Measurements from ENCODE around the gene CEP350.
"Not testable (repeated sequence)": the region's sequence is repeated elsewhere in the genome, so short reads cannot be mapped to it uniquely, and the experiment has no call there.

Gene CEP350

DNA sequence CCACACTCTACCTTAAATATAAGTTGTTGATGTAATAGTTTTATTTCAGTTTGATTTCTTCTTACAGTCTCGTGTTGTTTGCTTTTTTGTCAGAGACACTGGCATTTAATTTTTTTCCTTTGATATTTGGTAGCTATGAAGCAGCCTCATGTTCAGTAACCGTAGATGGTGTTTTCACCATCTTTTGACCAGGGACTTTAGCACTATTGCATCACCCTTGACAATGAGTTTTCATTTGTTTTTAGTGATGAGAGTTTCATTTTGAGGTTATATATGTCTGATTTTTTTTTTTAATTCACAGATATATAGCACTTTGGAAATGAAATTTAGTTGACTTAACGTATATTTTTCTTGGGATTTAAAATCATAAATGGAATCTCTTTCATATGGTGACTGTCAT, 36.2 kb downstream of the CEP350 start:
- no peak for DNase-seq

DNA sequence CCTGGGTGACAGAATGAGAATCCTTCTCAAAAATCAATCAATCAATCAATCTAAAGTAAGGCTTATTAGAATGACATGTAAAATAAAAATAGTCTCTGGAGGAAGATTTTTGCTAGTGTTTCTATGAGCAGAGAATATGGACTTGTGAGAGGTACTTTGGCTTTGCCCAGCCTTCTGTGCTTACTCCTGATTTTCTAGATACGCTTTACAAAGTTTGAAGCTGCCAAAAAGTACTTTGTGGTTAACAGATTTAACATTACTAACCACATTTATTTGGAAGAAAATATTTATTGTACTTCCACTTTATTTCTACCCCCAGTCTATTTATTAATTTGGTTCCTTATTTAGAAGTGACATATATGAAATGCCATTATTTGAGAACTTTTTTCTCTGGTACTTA, 41.0 kb downstream of the CEP350 start:
- no peak for DNase-seq

DNA sequence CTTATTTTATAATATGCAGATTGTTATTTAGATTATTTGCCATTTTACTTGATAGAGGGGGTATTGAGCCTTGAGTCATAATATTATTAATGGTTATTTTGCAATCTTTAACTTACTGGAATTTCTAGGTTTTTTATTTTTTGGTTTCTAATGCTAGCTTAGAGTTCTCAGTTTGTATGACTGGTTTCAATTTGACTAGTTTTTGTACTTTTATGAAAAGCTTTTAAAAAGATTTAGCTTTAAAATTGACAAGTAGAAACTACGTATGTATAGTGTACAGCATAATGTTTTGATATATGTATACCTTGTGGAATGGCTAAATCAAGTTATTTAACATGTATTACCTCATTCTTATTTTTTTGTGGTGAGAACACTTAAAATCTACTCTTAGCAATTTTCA, 41.5 kb downstream of the CEP350 start:
- no peak for DNase-seq

- DNase-seq: no peak
These were observed 46.0 kb downstream of the CEP350 start for GRCh38 chr1:180000575-180000974.

GRCh38 chr1:180002437-180002836, 47.8 kb downstream of the CEP350 start:
- DNase-seq: no peak

DNA sequence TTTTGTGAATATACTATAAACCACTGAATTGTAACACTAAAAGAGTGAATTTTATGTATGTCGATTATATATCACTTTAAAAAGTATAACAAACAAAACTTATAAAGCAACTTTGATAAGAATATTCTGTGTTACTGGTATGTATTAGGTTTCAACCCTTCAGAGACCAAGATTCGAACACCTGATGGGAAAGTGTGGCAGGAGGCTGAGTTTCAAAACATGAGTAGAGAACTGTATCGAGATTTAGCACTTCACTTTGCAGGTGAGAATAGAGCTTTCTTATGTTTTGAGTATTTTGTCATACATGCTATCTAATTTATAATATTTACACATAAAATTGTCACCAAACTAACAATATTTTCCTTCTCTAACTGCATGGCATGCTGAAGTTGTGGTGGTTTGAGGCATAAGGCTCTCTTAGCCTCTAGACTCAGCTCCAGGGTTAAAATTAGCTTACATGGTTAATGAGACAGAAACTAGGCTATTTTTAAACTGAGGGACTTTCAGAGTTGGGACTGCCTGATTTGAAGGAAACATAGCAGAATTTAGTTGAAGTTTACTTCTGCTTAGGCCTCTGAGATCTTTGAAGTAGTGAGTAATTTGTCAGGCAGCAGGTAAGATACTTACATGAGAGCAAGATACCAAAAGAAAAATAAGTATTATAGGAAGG, 48.6 kb downstream of the CEP350 start:
- DNase-seq: no peak

DNA sequence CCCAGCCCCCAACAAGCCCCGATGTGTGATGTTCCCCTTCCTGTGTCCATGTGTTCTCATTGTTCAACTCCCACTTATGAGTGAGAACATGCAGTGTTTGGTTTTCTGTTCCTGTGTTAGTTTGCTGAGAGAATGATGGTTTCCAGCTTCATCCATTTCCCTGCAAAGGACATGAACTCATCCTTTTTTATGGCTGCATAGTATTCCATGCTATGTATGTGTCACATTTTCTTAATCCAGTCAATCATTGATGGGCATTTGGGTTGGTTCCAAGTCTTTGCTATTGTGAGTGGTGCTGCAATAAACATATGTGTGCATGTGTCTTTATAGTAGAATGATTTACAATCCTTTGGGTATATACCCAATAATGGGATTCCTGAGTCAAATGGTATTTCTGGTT, 52.2 kb downstream of the CEP350 start:
- not testable (repeated sequence) for DNase-seq

- no peak for DNase-seq
These were observed 65.4 kb downstream of the CEP350 start for GRCh38 chr1:180020017-180020416.

GRCh38 chr1:180026556-180026955, 71.9 kb downstream of the CEP350 start:
- no peak for DNase-seq

DNA sequence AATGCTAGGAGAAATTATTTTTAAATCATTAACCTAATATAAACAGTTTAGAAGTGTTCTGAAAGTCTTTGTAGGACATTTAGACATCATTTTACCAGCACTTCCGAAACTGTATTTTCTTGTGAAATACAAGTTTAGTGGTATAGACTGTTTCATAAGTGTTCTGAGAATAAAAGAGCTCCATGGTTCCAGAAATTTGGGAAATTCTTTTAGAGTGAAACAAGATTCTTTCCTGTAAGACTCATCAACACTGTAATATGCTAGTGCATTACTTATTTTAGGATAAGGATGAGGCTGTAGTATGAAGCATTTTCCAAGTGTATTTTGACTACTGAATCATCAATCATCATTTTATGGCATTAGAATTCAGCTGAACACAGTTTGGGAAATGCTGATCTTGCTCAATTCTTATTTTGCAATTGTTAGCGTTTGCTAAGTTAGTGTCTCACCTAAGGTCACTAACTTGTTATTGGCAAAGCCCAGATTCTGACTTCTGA, 73.4 kb downstream of the CEP350 start:
- DNase-seq: no peak

GRCh38 chr1:180028864-180029263, 74.3 kb downstream of the CEP350 start:
- no peak for DNase-seq

- DNase-seq: no peak
These were observed 75.0 kb downstream of the CEP350 start for GRCh38 chr1:180029524-180030135.

GRCh38 chr1:180031664-180032063, 77.1 kb downstream of the CEP350 start:
- DNase-seq: no peak

DNA sequence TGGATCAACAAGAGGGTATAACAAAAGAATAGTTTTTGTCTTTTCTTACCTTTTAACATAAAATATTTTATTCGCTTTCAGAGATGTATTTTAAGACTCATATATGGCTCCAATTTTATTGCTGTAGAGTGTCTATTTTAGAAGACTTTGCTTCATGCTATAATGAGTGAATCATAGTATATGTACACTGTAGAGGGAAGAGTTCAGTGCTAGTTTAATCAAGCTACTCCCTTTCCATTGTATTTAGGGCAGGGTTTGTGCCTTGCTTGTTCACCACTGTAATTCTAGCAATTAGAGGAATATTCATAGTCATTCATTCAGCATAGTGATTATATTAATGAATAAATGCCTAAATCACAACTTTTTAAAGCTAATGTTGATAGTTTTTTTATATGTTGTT, 78.8 kb downstream of the CEP350 start:
- no peak for DNase-seq

DNA sequence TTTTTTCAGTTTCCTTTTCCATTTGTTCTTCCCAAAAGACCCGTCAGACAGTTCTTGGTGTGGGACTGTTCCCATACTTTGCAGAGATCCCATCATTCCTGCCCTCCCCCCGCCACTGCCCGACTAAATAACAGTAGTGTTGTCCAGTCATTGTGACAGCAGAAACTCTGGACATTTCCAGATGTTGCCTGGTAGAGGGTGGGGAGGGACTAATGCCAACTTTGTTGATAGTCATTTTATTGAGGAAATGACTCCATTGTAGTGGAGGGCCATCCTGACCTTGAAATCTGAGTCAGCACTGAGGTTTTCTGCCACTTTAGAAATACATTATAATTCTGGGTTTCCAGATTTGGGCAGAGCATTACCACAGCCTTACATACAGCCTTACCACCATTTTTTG, 85.4 kb downstream of the CEP350 start:
- no peak for DNase-seq

DNA sequence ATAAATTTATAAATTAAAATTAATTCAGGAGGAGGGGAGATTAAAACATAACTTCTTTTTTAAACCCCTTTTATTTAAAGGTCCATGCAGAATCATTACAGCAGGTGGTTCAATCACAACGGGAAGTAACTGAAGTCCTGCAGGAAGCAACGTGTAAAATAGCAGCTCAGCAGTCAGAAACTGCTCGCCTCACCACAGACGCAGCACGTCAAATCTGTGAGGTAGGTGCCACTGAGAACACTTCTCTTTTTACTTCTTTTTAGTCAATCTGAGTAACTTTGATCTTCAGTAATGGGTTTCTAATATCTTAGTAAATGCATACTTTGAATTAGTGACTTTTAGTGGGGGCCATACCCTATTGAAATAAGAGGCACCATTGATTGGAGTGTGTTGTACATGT, 87.0 kb downstream of the CEP350 start:
- DNase-seq: no peak

DNA sequence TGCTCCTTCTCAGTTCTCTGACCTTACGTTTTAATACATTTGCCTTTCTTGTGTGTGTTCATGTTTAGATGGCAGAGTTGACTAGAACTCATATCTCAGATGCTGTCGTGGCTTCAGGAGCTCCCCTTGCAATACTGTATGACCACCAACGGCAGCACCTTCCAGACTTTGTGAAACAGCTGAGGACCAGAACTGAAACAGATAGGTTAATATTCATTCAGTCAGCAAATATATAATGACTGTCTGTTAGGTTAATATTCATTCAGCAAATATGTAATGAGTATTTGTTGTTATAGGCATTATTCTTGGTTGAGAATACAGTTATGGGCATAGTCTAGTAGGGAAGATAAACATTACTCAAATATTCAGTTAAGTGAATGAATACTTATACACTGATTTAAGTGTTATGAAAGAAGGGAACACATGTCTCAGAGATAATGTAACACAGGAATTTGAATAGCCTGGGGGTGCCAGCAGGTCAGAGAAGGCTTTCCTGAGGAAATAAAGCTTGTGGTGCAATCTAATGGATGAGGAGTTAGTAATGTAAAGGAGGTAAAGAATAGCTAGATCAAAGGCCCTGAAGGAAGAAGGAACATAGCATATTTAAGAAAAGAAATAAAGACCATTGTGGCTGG, 88.5 kb downstream of the CEP350 start:
- no peak for DNase-seq

DNA sequence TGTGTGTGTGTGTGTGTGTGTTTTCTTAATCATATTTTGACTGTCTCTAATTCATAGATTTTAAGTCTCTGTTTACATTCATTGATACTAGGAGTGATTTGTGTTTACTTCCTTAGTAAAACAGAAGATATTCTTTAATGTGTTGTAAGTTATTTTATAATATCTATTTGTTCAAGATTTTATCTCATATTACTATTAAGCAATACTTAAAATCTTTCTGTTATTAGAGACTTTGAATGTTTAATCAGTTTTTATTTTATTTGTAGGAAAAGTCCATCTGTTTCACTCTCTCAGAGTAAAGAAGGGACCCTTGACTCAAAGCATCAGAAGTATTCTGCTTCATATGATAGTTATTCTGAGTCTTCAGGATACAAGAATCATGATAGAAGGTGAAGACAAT, 89.2 kb downstream of the CEP350 start:
- DNase-seq: no peak

- DNase-seq: no peak
These were observed 92.1 kb downstream of the CEP350 start for GRCh38 chr1:180046674-180047073.

- no peak for DNase-seq
These were observed 99.3 kb downstream of the CEP350 start for GRCh38 chr1:180053594-180054567.

- no peak for DNase-seq
These were observed 103.3 kb downstream of the CEP350 start for GRCh38 chr1:180057883-180058396.

DNA sequence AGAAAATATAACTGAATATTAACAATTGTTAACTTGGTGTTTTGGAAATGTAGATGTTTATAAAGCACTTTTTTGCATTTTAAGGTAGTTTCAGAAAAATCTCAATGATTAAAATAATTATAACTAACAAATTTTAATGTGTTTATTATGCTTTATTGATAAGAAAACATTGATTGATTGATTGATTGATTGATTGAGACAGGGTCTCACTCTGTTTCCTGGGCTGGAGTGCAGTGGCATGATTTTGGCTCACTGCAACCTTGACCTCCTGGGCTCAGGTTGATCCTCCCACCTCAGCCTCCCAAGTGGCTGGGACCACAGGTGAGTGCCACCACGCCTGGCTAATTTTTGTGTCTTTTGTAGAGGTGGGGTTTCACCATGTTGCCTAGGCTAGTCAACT, 106.4 kb downstream of the CEP350 start:
- DNase-seq: no peak

DNA sequence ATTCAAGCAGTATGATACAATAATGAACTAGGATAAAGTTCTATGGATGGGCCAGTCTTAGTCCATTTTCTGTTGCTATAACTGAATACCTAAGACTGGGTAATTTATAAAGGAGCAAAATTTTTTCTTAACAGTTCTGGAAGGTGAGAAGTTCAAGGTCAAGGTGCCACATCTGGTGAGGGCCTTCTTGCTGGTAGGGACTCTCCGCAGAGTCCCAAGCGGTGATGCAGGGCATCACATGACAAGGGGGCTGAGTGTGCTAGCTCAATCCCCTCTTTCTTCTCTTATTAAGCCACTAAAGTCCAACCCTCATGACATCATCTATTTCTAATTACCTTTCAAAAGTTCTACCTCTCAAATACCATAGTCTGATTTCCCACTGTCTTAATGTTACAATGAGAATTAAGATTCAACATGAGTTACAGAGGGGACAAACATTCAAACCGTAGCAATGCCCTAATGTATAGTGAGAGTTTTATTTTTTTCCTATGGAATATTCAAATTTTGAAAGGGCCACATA, 107.9 kb downstream of the CEP350 start:
- no peak for DNase-seq

Data from activated effector memory CD4-positive, alpha-beta T cell treated with Interleukin-2 at 50 U/mL for 16 hours (primary cell).